Stimulated activated CD4-positive, alpha-beta T cell treated with anti-CD3 and anti-CD28 coated beads, TNF-alpha, amount 100 ng/mL, for 1 hour (primary cell): ENCODE measurements around the gene TENT5C.

Source experiments
- DNase-seq, 3 donors: peaks; one replicate each; pipeline ENCODE4 v3.0.0-alpha.2; 2020; ENCODE audit warnings: low read depth in 3 of 3, low spot score in 1 of 3

Gene TENT5C

DNA sequence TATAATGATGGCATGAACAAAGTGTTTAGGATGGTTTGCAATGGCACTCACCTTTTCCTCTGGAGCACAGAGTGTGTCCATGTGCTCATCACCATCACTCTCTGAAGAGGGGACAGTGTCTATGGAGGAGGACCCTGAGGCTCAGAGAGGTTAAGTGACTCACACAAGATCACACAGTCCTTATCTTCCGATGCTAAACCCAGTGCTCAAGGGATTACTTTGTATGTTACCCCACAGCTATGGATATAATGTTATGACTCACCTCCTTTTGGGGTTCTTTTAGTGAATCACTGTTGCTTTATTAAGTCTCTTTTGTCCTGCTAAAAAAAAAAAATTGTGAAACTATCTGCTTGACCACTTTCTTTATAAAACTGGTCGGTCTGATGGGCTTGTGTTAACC is 67.6 kb downstream of the TENT5C start:
- no peak for DNase-seq

- DNase-seq, result peak in 2 of 3 donors; percentile 13 to 21
Measured at GRCh38 chr1:117674521-117675400, 68.9 kb downstream of the TENT5C start.

- no peak for DNase-seq
Measured at GRCh38 chr1:117675907-117676430, 70.1 kb downstream of the TENT5C start.

GRCh38 chr1:117676615-117677130 is 70.8 kb downstream of the TENT5C start:
- no peak for DNase-seq
